ENCODE data around the gene CSNK2B. TPM values are rescaled to one million over a fixed set of nuclear protein-coding genes. Genes with fewer than 3 reads are reported as not detected.
A peak's percentile ranks its signal among the peaks of the same experiment; 100 is the strongest.

Gene CSNK2B
- total RNA-seq, 1 experiment from 2014 or later = 267 TPM

- DNase-seq (no peak), ATAC-seq (no peak)
- H3K27ac ChIP-seq (ENCODE audit: low read length) = no peak within 1 kb of the TSS
- no peak for TF ChIP-seq EZH2phosphoT487 (IDR thresholded peaks at IDR 0.05; ENCODE audit: borderline replicate concordance, low read length)
- no peak for TF ChIP-seq CTCF (conservative IDR thresholded peaks at IDR 0.05; ENCODE audit: low read depth, low read length)
- no peak for TF ChIP-seq EZH2 (IDR thresholded peaks at IDR 0.05; ENCODE audit: low read length, unreplicated experiment)
- ChIA-PET POLR2A (ENCODE audit: unreplicated experiment) (no interaction called here), CTCF (no interaction called here)
- no peaks in the 10 kb centered on the region for H3K27me3 ChIP-seq (ENCODE audit: low read length)
- no peaks in the 10 kb centered on the region for H4K20me1 ChIP-seq (ENCODE audit: low read length)
- H3K79me2 ChIP-seq (ENCODE audit: low read length) = peaks cover 36% of the 10 kb centered on the region
- no peaks in the 10 kb centered on the region for H3K9me3 ChIP-seq (ENCODE audit: low read length)
- H3K4me3 ChIP-seq (ENCODE audit: low read length) = no peak within 1 kb of the TSS
- BruUV-seq (replicated peaks) = no TSS peak
- no peak within 1 kb of the TSS for H3K9ac ChIP-seq (ENCODE audit: low read length)
- no peaks in the 10 kb centered on the region for H3F3A ChIP-seq (ENCODE audit: low read length, unreplicated experiment)
- H3K4me2 ChIP-seq (ENCODE audit: low read length) = no peak within 1 kb of the TSS
- peaks cover 5% of the 10 kb centered on the region for H3K4me1 ChIP-seq (ENCODE audit: insufficient read depth, low read length)
- no peaks in the 10 kb centered on the region for H3K9me2 ChIP-seq (replicated peaks; ENCODE audit: low read length)
- peaks cover 48% of the 10 kb centered on the region for H3K36me3 ChIP-seq (ENCODE audit: low read depth, low read length)
- H2AFZ ChIP-seq (ENCODE audit: low read length) = no peak within 1 kb of the TSS
- intact Hi-C loops (cut with micrococcal nuclease) = loop anchor here (5.0 kb wide), 1 partner anchor 122 kb away; the partner anchor contains the start of genes ATP6V1G2 and NFKBIL1
Measured at GRCh38 chr6:31669676-31670075, 3.8 kb downstream of the CSNK2B start, which contains the start of gene LY6G5B. TSS of gene LY6G5B (plus strand) at chr6:31669976. CDS start at chr6:31670951, 975 bp downstream.

GRCh38 chr6:31676322-31676903, 10.5 kb downstream of the CSNK2B start:
- Histone ChIP-seq H3K36me3 (ENCODE audit: low read depth, low read length) (peaks cover 11% of the 10 kb centered on the region; the same call in 1 of the 2 replicates), H3K9me2 (replicated peaks; ENCODE audit: low read length) (no peaks in the 10 kb centered on the region), H3K27ac (ENCODE audit: low read length) (no peak overlapping the region), H3K9ac (ENCODE audit: low read length) (no peak overlapping the region), H3K9me3 (ENCODE audit: low read length) (no peaks in the 10 kb centered on the region), H3K27me3 (ENCODE audit: low read length) (no peaks in the 10 kb centered on the region), H3F3A (ENCODE audit: low read length, unreplicated experiment) (peaks cover 4% of the 10 kb centered on the region), H3K4me2 (ENCODE audit: low read length) (peak overlapping the region; percentile 43; the same call in 1 of the 2 replicates), H2AFZ (ENCODE audit: low read length) (no peak overlapping the region), H3K79me2 (ENCODE audit: low read length) (no peaks in the 10 kb centered on the region), H3K4me1 (ENCODE audit: insufficient read depth, low read length) (peaks cover 16% of the 10 kb centered on the region), H4K20me1 (ENCODE audit: low read length) (no peaks in the 10 kb centered on the region), H3K4me3 (ENCODE audit: low read length) (no peak overlapping the region)
- ATAC-seq (no peak), DNase-seq (no peak)
- intact Hi-C loops (cut with micrococcal nuclease) = no loop called here
- CTCF ChIA-PET = no interaction called here
- TF ChIP-seq CTCF (conservative IDR thresholded peaks at IDR 0.05; ENCODE audit: low read depth, low read length) (no peak), EZH2phosphoT487 (IDR thresholded peaks at IDR 0.05; ENCODE audit: borderline replicate concordance, low read length) (no peak), EZH2 (IDR thresholded peaks at IDR 0.05; ENCODE audit: low read length, unreplicated experiment) (no peak)
- no TSS peak for BruUV-seq (replicated peaks)
- POLR2A ChIA-PET (ENCODE audit: unreplicated experiment) = no interaction called here

DNA sequence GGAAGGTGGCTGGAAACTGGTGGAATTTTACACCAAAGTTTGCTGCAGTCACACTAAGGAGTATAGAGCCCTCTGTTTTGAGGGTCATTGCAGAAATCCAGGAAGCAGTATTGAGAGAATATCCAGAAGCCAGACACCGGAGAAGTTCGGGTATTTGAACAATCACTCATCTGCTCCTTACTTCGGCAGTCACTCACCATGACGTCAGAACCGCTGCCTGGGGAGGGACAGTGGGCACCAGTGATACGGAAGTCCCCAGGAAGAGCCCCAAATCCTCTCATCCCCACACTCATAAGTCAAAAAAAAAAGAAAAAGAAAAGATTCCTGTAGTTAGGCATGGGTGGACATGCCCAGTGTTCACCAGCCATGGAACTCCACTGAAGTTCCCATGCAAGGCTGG, 11.0 kb downstream of the CSNK2B start:
- peaks cover 16% of the 10 kb centered on the region for H3K4me1 ChIP-seq (ENCODE audit: insufficient read depth, low read length)
- H3K9me2 ChIP-seq (replicated peaks; ENCODE audit: low read length) = no peaks in the 10 kb centered on the region
- H3F3A ChIP-seq (ENCODE audit: low read length, unreplicated experiment) = peaks cover 4% of the 10 kb centered on the region
- intact Hi-C loops (cut with micrococcal nuclease) = no loop called here
- POLR2A ChIA-PET (ENCODE audit: unreplicated experiment) = no interaction called here
- no TSS peak for BruUV-seq (replicated peaks)
- H3K9ac ChIP-seq (ENCODE audit: low read length) = no peak overlapping the region
- CTCF ChIA-PET = no interaction called here
- peak; percentile 53 for DNase-seq
- no peak overlapping the region for H3K27ac ChIP-seq (ENCODE audit: low read length)
- no peaks in the 10 kb centered on the region for H3K79me2 ChIP-seq (ENCODE audit: low read length)
- ATAC-seq = peak; percentile 23
- H3K9me3 ChIP-seq (ENCODE audit: low read length) = no peaks in the 10 kb centered on the region
- no peak overlapping the region for H2AFZ ChIP-seq (ENCODE audit: low read length)
- TF ChIP-seq EZH2phosphoT487 (IDR thresholded peaks at IDR 0.05; ENCODE audit: borderline replicate concordance, low read length) (no peak), CTCF (conservative IDR thresholded peaks at IDR 0.05; ENCODE audit: low read depth, low read length) (no peak), EZH2 (IDR thresholded peaks at IDR 0.05; ENCODE audit: low read length, unreplicated experiment) (no peak)
- H4K20me1 ChIP-seq (ENCODE audit: low read length) = no peaks in the 10 kb centered on the region
- no peaks in the 10 kb centered on the region for H3K27me3 ChIP-seq (ENCODE audit: low read length)
- H3K36me3 ChIP-seq (ENCODE audit: low read depth, low read length) = peaks cover 6% of the 10 kb centered on the region; the same call in 1 of the 2 replicates
- peak overlapping the region; percentile 43; the same call in 1 of the 2 replicates for H3K4me2 ChIP-seq (ENCODE audit: low read length)
- H3K4me3 ChIP-seq (ENCODE audit: low read length) = no peak overlapping the region
